LoVo (cell line): Measurements from ENCODE around the gene USP35.

Experiments used
- DNase-seq: peaks from one replicate; pipeline ENCODE4 v3.0.0-alpha.2; 2016; ENCODE audit warnings: low spot score

The USP35 gene

DNA sequence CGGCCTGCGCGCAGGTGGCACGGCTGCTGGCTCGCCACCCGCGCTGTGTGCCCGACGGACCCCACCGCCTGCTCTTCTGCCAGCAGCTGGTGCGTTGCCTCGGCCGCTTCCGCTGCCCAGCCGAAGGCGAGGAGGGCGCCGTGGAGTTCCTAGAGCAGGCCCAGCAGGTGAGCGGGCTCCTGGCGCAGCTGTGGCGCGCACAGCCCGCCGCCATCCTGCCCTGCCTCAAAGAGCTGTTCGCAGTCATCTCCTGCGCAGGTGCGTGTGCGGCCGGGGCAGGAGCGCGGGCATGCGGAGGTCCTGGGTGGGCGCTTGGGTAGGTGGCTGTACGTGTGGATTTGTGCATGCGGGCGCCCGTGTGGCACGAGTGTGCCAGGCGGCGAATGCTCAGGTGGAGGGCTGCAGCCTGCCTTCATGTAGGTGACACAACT lies 8.0 kb downstream of the USP35 start:
- DNase-seq = no peak

DNA sequence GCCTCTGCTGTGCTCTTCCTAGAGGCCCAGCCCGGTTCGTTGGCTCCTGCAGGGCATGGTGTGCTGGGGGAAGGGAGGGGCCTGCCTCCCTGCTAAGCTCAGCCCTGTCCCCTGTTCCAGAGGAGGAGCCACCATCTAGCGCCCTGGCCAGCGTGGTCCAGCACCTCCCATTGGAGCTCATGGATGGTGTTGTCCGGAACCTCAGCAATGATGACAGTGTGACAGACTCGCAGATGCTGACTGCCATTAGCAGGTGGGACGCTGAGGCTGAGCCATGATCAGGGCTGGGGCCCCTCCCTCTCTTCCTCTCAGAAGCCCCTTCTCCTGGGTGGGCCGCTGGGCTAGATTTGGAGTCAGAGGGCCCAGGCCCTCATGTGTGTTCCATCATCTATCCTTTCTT lies 9.1 kb downstream of the USP35 start:
- DNase-seq = no peak

DNA sequence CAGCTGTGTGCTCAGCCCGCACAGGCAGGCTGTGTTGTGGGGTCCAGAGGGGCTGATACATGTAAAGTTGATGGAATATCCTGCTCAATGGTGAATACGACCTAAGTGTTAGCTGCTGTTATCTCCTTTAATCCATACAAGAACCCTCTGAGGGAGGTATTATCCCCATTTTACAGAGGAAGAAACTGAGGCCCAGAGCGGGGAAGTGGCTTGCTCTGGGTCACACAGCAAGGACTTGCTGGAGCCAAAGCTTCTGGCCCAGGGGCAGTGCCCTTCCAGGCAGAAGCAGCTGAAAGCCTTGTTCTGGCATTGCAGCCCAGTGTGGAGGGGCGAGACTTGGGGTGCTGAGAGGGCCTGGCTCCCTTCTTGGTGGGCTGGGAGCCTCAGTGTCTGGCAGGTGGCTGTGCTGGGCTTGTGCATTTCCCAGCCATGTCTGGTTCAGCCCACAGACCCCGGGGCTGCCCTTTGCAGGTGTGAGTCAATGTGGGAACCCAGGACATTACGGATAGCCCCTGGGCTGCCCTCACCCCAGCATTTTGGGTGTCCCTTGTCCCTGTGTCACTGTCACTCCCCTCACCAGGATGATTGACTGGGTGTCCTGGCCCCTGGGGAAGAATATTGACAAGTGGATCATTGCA lies 10.4 kb downstream of the USP35 start:
- DNase-seq = no peak

DNA sequence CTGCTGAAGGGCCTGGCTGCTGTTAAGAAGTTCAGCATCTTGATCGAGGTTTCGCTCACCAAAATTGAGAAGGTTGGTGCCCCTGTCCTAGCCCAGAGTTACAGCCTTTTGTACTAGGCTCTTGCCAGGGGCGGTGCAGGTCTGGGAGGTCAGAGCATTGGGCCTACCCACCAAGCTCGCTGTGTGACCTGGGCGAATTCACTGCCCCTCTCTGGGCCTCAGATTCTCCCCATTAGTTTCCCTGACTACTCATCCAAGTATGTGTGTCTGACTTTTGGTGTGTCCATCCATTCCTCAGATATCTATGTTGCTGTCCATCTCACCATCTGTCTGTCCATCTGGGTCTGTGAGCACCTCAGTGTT lies 10.9 kb downstream of the USP35 start:
- DNase-seq = no peak

DNA sequence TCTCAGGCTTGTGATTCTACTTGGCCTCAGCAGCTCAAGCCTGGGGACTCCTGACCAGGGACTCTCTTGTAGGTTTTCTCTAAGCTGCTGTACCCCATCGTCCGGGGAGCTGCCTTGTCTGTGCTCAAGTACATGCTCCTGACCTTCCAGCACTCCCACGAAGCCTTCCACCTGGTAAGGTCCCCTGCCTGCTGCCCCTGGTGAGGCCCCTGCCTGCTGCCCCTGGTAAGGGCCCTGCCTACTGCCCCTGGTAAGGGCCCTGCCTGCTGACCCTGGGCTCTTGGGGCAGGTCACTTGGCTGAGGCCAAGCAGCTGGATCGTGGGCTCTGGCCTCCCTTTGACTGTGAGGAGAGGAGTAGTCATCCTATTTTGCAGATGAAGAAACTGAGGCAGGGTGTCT lies 11.3 kb downstream of the USP35 start:
- no peak for DNase-seq

DNA sequence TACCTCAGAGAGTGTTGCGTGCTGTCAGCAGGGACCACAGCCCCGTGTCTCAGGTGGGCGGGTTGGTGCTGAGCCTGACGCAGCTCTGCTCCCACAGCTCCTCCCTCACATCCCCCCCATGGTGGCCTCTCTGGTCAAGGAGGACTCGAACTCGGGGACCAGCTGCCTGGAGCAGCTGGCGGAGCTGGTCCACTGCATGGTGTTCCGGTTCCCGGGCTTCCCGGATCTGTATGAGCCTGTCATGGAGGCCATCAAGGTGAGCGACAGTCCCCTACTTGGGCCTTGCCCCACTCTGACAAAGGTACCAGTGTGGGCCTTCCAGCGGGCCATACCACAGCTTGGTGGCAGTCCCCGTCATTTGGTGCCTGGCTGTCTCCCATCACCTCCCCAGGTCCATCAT lies 11.8 kb downstream of the USP35 start:
- no peak for DNase-seq

DNA sequence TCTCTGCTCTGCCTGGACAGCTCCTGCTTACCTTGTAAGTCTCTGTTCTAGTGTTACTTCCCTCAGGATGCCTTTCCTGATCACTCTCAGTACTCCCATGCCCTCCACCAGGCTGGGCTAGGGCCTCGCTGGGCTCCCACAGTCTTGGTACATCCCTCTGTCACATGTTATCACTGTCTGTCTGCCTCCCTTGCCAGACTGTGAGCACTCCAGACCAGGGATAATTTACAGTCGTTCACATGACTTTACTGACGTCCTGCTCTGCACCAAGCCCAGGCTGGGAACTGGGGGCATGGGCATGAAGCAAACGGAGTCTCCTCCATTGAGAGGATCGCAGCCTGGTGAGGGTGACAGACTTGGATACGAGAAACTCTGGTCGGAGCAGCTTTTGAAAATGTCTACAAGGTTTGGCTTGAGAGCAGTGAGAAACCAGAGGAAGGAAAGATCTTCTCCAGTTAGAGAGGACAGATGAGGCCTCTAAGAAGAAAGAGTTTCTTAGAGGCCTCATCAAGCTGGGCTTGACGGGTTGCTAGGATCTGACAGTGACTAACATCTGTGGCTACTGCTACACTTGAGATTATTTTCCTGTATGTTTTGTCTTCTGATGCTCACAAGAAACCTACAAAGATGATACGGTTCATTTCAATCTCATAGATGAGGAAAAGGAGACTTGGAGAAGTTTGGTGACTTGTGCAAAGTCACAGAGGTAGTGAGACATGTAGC lies 12.5 kb downstream of the USP35 start:
- DNase-seq = no peak

DNA sequence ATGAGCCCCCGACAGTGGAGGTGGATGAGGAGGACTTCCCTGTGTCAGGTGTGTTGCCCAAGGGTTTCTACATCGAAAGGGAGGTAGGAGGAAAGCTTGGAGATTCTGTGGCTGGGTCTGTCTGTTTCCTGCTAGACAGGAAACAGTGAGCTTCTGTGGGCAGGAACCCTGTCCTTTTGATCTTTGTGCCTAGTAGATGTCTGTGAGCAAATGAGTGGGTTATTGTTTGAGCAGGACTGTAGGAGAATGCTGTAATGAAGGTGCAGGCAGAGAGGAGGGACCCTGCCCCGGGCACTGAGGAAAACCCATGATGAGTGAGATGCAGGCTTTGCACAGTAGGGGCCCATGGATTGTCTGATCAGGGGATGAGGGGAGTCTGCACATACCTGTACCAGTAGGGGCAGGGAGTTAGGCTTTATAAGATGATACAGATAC lies 14.0 kb downstream of the USP35 start:
- no peak for DNase-seq

DNA sequence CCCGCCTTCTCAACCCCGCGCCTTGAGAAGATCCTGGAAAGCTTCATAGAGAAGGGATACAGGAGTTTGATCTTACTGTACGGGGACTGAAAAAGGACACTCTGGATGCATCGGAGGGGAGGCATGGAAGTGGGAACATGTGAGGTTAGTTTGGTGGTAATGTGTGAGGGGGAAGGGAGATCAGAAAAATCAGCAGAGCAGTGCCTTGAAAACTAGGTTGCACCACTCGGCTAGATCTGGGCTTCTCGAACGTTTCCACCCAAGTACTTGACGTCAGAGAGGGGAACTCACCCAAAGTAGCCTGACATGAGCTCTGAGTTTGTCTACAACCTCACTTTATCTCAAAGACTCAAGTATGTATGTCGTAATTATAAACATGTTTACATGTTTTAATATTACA lies 14.5 kb downstream of the USP35 start:
- no peak for DNase-seq

DNA sequence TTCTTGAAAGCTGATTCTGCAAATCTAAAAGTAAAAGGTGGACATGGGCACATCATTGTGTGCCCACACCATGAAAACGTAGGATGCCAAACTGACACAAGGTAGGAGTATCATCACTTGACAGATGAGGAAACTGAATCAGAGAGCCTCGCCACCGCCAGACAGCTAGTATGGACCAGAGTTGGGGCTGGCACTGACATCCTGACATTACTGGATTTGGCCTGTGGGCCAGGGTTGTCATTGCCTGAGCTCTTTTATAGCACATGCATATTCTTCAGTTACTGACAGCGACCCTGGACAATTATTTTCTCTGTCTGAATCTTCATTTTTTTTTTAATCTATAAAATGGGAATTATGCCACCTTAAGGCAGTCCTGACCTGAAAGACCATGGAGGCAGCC lies 16.5 kb downstream of the USP35 start:
- DNase-seq = no peak

DNA sequence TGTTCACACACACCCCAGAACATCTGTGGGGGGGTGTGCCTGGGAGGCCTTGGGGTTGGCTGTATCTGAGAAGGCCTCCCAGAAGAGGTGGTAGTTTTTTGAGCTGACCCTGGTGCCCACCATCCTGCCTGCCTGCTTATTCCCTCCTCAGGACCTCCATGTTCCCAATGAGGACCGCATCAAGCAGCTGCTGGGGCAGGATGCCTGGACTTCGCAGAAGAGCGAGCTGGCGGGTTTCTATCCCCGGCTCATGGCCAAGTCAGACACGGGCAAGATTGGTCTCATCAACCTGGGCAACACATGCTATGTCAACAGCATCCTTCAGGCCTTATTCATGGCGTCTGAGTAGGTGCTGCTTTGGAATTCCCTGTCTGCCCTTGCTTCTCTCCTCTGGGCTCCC lies 17.0 kb downstream of the USP35 start:
- DNase-seq = no peak

DNA sequence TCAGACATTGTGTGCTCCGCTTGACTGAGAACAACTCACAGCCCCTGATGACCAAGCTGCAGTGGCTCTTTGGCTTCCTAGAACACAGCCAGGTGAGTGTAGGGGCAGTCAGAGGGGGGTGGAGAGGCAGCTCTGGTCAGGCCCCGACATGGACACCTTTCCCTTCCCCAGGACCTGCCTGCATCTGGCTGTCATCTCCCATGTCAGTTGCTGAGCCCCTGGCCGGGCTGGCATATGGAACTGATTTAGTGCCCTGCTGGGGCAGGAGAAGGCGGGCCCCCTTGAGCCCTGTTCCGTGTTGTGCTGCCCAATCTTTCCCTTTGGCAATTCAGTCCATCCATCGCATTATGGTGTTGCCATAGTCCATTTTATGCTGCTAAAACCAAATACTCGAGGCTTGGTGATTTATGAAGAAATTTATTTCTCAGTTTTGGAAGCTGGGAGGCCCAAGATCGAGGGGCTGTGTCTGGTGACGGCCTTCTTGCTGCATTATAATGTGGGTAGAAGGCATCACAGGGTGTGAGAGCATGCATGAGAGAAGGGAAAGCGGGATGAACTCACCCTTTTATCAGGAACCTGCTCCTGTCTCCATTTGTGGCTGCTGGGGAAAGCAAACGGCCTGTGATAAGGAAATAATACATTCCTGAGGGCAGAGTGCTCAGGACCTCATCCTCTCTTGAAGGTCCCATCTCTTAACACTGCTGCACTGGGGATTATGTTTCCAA lies 19.0 kb downstream of the USP35 start:
- no peak for DNase-seq

DNA sequence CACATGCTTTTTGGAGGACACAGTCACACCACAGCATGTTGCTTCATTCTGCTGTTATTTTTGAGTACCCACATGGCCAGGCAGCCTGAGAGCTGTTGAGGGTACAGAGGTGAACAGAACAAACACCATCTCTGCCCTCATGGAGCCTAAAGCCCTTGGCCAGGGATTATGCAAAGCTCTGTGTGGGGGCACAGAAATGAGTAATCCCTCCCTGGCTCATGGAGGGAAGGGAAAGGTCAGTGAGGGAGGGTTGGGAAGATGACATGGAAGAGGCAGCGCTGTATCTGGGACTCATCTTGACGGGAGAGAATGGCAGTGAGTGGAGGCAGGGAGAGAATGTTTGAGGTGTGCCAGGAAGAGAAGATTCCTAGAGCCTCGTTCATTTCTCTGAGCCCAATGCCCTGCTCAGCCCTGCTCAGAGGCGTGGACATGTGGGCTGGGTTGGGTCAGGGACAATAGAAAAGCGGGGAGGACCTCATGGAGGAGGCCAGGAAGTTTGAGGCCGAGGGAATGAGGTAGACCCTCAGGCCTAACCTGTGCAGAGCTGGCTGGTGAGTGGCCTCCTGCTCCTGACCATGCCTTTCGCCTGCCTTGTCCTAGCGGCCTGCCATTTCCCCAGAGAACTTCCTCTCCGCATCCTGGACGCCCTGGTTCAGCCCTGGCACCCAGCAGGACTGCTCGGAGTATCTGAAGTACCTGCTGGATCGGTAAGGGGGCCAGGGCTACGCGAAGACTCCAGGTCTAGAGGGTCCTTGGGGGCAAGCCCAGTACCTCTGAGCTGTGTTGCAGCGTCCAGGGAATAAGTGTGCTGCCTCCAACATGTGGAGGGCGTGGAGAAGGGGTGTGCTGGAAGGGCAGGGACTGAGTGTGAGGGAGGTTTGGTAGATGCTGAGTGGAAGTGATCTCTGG lies 19.8 kb downstream of the USP35 start:
- no peak for DNase-seq

DNA sequence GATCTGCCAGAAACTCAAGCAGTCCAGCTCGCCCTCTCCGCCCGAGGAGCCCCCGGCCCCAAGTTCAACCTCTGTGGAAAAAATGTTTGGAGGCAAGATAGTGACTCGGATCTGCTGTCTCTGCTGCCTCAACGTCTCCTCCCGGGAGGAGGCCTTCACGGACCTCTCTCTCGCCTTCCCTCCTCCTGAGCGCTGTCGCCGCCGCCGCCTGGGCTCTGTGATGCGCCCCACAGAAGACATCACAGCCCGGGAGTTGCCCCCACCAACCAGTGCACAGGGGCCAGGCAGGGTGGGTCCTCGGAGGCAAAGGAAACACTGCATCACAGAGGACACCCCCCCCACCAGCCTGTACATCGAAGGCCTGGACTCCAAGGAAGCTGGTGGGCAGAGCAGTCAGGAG lies 20.8 kb downstream of the USP35 start:
- no peak for DNase-seq

DNA sequence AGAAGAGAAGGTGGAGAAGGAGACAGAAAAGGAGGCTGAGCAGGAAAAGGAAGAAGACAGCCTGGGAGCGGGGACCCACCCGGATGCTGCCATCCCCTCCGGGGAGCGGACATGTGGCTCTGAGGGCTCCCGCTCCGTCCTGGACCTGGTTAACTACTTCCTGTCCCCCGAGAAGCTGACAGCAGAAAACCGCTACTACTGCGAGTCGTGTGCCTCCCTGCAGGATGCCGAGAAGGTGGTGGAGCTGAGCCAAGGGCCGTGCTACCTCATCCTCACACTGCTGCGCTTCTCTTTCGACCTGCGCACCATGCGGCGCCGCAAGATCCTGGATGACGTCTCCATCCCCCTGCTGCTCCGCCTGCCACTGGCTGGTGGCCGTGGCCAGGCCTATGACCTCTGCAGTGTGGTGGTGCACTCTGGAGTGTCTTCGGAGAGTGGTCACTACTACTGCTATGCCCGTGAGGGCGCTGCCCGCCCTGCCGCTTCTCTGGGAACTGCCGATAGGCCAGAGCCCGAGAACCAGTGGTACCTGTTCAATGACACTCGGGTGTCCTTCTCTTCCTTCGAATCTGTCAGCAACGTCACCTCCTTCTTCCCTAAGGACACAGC lies 21.4 kb downstream of the USP35 start:
- no peak for DNase-seq

DNA sequence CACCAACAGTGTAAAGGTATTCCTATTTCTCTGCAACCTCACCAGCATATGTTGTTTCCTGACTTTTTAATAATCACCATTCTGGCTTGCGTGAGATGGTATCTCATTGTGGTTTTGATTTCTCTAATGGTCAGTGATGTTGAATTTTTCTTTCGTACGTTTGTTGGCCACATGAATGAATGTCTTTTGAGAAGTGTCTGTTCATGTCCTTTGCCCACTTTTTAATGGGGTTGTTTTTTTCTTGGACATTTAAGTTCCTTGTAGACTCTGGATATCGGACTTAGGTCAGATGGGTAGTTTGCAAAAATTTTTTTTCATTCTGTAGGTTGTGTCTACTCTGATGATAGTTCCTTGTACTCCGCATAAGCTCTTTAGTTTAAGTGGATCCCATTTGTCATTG lies 22.8 kb downstream of the USP35 start:
- no peak for DNase-seq

DNA sequence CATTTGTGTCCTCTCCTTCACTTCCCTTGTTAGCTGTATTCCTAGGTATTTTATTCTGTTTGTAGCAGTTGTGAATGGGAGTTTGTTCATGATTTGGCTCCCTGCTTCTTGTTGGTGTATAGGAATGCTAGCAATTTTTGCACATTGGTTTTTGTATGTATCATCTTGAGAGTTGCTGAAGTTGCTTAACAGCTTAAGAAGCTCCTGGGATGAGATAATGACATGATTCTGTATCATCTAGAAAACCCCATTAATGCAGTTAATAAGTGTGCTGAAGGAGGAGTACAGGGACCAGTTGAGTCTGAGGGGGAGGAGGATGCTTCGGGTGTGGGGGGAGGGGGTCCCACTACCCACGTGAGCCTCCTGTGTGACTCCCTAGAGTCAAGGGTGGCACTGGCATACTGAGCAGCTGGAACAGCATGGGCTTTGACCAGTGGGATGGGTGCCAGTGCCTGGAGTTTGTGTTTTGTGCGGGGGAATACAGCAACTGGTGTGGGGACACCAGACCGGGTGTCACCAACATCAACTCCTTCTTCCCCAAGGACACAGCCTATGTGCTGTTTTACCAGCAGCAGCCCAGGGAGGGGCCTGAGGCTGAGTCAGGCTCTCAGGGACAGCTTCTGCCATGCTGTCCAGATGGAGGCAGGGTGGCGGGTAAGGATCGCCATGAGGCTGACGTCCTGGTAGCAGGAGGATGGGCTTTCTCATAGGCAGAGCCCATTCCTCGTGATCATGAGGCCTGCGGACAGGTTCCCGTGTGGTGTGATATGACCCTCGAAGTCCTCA lies 24.1 kb downstream of the USP35 start:
- no peak for DNase-seq

DNA sequence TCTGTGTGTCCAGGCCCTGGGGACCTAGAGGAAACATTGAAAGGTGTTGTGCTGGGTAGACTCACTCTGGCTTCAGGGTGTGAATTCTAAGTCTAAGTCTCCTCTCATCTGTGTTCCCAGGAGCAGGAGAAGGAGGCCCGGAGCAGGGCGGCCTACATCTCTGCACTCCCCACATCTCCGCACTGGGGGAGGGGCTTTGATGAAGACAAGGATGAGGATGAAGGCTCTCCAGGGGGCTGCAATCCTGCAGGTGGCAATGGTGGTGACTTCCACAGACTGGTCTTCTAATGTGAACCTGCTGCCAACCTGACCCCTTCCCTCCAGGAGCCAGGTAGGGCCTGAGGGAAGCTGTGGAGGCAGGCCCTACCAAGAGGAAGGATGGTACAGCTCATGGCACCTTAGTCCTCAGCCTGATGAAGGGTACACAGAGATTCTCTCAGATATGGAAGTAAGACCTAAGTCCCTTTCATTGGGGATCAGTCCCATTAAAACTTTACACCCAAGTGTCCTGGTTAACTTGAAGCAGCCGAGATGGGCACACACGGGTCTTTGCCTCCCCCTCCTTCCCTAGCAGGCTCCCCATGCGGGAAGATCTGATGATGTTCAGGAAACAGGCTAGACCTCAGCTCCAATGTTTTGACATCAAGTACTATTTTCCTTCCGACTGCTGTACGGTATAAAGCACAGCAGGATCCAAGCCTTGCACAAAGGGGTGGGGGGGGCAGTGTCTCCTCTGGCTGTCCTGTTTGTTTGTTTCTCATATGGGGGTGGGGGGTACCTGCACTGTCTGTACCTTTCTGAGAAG lies 25.0 kb downstream of the USP35 start:
- DNase-seq = no peak

DNA sequence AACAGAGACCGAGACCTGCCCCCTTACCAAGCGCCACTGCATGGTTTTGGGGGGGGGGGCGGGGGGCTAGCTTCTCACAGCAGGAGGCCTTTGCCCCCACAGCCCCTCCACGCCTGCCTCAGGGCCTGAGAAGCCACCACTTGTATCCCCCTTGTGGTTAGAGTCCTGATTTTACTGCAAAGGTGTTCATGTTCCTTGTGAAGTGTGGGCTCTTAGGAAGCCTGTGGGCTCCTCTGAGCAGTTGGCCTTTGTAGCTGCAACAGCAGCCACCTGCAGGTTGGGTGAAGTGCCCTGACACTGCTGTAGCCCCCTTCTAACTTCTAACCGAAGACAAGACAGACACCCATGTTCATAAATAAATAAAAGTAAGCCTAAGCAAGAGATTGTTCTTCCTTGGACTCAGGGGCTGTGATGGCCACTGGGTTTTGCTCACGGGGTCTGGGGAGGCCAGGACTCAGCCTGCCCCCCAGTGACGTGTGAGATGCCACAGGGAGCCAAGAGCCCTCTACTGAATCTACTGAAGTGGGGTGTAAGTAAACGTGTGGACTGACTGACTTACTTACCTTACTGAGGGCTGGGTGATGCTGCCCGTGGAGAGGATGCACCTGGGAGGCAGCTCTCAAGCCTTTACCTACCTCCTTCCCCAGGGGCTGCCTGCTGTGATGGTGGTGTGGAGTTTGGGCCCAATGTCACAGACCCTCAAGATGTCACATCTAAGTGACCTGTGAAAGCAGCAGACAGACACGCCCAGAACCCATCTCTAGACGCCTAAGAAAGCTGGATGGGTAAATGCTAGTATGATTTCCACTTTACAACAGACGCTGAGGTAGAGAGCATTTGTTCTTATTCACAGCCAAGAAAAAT lies 25.8 kb downstream of the USP35 start:
- no peak for DNase-seq
